ENCODE measurements around the gene PARK7.
"Not testable (repeated sequence)": the region's sequence is repeated elsewhere in the genome, so short reads cannot be mapped to it uniquely, and the experiment has no call there.

PARK7 gene

DNA sequence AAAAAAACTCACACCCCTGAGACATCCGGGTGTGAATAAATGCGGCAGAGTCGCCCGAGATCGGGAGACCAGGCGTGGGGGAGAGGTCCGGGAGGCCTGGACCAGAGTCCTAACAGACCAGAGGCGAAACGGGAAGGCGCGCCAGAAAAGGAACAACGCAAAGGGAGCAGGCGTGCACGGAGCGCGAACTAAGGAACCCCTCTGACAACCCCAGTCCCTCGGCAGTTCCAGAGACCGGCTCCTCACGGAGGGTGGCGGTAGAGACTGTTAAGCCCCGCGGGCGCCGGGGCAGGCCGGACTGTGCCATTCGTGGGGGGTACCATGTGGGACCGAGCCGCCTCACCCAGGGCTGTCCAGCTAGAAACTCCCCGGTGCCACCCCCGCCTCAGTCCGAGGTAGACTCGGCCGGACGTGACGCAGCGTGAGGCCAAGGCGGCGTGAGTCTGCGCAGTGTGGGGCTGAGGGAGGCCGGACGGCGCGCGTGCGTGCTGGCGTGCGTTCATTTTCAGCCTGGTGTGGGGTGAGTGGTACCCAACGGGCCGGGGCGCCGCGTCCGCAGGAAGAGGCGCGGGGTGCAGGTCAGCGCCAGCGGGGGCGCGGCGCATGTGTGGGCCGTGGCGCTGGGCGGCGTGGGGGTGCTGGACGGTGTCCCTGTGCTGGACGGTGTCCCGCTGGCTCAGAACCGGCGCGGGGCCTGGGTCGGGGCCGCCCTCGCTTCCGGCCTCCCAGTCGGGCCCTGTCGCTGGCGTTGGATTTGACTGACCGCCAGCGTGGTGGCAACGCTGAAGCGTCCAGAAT is at the start of gene PARK7:
Gene PARK7 (plus strand): TSS at position 496 of the 798 bp plus-strand sequence. CDS start 1,075 bp downstream, outside the sequence.
- peak; percentile 98 to 100 for DNase-seq

DNA sequence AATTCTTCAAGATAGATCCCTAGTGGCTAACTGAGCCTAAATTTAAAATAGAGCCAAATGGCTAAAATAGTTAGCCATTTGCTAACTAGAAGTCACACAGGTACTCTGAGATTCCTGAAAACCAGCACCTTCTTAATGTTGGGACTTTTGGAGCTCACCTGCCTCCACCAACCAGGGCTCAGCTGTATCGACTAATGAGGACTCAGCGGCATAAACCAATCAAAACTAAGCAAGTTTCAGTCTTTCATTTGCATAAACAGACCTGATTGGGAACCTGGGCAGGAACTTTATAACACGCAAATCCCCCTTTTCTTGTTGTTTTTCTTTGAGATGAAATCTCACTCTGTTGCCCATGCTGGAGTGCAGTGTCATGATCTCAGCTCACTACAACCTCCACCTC is 49.4 kb upstream of the PARK7 start:
- no peak for DNase-seq

DNA sequence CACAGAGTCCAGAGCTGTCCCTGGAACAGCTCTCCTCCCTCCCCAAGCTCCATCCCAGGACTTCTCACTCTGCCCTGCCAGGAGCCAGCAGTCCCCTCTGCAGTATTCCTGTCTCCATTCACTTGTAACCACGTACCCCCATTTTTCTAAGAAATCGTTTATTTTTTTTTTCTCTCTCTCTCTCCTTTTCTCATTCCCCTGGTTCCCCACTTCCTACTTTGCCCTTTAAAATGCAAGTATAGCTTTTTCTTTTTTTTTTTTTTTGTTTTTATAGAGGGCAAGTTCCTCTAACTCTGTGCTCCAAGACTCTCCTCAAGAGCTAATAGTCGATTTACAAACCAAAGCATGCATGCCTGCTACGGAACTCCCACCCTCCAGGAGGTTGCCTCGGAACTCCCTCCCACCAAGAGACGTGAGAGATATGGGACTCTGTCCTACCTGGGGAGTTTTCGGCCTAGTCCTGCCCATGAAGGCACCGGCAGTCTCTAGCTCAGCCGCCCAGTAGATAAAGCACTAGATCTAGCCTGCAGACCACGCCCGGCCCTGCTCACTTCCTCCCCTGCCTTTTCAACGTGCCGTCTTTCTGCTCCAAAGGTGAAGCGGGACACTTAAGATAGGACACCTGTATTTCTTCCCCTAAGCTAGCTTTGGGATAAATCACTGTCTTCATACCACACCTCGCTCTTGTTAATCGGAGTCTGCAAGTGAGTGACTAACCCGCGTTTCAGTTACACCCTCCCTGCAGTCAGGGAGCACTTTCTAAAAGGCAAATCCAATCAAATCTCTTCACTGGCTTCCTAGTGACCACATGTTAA is 48.6 kb upstream of the PARK7 start:
- no peak for DNase-seq

DNA sequence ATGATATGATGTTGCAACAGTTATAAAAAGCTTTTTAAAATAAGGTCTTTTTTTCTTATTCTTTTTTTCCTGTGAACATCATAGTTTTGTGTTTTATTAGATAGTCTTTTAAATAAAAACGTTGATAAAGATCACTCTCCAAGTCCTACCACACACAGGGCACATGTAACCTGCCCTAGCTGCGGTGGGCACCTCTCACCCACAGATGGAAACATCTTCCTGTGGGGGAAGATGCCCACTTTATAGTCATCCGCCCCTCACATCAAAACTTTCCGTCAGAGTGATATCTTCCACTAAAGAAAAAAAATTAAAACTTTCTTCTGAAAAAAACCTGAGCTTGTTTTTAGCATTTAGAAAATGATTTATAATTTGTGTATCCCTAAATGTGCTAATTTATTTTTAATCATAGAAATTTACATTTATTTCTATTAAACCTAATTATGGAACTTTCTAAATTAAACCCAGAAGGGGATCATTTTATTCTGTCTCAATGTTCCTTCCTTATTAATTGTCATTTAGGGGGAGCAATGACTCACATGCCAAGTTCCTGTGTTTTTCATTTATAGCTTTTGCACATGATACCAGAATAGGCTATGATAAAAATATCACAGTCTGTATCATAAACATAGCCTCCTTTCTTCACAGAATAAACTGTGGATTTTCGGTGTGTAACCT is 45.5 kb upstream of the PARK7 start:
- no peak for DNase-seq

DNA sequence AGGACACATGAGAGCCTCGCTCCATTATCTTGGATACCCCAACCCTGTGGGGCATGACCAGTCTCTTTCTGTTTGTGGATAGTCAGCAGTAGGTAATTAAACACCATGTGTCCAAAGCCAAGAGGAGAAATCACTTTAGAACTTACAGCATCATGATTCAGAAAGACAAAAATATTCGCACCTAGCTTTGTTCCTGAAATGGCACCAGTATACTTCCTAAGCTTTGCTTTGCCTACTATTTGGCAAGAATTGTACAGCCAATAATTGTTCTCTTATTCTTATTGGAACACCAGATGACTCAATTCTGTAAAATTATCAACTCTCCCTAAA is 45.0 kb upstream of the PARK7 start:
- no peak for DNase-seq

DNA sequence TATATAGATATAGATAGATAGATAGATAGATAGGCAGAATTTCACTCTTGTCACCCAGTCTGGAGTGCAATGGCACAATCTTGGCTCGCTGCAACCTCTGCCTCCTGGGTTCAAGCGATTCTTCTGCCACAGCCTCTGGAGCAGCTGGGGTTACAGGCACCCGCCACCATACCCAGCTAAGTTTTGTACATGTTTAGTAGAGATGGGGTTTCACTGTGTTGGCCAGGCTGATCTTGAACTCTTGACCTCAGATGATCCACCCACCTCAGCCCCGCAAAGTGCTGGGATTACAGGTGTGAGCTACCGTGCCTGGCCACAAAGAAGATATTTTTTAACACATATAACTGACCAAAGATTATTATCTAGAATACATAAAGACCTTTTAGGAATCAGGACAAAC is 43.5 kb upstream of the PARK7 start:
- not testable (repeated sequence) for DNase-seq

DNA sequence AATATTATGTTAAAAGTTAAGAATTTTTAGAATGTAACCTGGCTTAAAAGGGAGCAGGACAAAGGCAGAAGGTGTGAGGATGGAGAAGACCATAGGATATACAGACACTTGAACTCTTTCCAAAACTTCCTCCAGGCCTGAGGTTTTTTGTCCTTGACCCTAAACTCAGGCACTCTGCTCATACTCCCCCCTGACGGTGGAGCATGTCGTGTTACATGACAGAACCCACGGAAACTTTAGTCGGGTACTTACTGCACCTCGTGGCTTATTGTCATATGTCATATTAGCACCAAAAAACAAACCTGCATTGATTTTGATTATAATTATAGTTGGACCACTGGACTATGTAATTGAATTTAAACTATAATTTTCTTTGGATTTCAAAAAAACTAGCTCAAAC is 41.6 kb upstream of the PARK7 start:
- no peak for DNase-seq

DNA sequence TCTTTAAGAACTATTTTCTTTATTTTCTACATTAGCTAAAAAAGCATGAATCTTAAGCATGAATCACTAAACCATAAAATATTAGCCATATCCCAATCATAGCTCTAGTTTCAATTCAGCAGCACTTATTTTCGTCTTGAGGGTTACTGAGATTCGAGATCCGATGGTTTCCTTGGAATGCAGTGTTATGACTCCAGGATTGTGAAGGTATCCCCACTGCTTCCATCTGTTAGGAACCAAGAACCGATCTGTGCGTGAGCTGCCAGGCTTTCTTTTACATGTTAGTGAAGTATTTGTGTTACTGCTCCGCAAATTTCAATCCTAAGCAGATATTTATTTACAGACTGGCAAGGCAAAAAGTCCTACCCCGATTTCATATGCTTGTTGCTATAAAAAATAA is 39.7 kb upstream of the PARK7 start:
- no peak for DNase-seq

DNA sequence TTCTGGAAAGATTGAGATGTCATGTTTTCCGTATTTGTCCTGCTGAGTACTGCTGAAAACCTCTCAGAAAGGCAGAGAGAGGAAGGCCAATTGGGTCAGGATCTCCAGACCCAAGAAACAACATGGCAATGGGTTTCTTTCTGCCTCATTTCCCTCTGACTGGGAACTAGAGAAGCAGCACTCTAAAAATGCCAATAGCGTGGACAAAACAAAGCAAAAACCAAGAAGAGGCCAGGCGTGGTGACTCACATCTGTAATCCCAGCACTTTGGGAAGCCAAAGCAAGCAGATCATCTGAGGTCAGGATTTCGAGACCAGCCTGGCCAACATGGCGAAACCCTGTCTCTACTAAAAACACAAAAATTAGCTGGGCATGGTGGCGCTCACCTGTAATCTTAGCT is 39.2 kb upstream of the PARK7 start:
- no peak for DNase-seq

DNA sequence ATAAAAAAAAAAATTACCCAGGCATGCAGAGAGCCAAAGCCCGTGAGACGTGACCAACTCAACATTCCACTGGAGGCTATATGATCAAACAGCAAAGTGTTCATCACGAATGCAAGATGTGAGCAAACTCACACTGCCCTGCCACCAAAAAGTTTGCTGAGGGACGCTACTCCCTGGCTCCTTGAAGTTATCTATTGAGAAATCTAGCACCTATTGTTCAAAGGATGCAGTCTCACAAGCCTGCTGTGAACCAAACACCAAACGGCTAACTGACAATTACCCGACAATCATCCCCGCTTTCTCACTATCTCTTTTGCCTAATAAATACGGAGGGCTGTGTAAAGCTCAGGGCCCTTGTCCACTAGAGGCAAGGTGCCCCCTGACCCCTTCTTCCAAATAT is 34.5 kb upstream of the PARK7 start:
- DNase-seq, result not testable (repeated sequence)

DNA sequence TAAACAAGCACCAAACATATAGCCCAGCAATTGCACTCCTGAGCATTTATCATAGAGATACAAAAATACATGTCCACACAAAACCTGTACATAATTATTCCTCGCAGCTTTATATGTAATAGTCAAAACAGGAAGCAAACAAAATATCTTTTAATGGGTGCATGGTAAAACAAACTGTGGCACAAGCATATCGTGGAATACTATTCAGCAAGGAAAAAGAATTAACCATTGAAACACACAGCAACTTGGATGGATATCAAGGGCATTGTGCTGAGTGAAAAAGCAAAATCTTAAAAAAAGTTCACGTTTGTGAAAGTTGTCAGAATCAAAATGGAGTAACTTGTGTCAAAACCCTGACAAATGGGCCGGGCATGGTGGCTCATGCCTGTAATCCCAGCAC is 33.3 kb upstream of the PARK7 start:
- DNase-seq, result no peak

DNA sequence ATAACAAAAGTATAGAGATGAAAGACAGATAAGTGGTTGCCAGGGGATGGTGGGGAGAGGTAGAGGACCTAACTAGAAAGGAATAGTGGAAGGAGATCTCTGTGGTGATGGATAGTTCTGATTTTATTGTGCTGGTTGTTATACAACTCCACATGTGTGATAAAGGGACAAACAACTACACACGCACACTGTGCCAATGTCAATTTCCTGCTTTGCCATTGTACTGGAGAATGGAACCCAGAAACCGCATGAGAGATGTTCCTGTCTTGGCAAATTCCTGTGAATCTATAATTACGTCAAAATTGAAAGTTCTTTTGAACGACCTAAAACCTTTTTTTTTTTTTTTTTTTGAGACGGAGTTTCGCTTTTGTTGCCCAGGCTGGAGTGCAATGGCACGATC is 31.9 kb upstream of the PARK7 start:
- DNase-seq, result no peak

DNA sequence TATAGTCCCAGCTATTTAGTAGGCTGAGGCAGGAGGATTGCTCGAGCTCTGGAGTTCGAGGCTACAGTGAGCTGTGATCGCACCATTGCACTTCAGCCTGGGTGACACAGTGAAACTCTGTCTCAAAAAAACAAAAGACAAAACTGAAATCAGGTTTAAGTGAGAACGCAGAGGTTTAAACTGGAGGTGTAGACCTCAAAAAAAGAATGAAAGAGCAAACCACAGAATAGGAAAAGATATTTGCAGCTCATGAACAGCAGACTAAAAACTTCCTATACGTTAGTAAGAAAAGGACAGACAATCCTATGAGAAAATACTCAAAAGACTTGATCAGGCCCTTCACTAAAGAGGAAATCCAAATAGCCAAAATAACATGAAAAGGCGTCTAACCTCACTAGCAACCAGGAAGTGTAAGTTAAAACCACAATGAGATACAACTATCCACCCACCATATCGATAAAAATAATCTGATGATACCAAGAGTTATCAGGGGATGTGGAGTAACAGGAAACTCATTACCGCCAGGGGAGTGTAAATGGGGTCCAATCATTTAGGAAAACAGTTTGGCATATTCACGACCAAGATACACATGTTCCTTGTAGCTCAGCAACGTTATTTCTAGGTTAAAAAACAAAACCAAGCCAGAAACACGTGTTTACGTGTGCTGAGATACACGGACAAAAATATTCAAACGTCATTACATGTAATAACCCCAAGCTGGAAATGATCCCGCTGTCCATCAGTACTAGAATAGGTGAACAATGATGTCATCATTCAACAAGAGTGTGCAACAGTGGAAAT is 30.7 kb upstream of the PARK7 start:
- no peak for DNase-seq

DNA sequence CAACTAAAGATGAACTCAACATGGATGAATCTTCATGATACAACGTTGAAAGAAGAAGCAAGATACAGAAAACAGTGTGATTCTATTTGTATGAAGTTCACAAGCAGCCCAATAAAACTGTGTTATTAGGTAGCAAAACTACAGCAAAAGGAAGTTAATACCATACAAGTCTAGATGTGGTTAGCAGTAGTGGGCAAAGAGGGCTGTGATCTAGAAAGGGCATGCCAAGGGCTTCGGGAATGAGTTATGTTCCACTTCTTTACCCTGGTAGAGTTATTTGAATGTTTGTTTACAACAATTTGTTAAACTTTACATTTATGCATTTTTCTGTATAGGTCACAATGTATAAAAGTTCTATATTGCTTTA is 30.1 kb upstream of the PARK7 start:
- no peak for DNase-seq

DNA sequence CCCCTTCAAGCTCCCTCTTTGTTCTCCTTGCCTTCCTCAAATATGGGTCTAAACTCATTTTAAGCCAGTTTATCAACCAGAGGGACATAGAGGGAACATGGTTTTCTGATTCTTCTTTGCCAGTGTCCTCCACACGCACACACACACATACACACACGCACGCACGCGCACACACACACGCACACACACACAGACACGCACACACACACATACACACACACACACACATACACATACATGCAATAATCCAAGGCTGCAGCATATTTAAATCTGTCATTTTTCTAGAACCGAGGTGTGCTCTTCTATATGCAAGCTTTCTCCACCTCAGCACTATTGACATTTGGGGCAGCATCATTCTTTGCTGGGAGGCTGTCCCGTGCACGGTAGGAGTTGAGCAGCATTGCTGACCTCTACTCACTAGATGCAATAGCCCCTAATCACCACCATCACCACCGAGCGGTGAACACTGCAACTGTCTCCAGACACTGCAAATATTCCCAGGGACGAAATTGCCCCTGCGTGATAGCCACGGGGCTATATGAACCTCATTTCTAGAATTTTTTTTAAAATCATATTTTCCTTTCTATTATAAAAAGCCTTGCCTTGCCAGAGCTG is 28.9 kb upstream of the PARK7 start:
- DNase-seq, result no peak

DNA sequence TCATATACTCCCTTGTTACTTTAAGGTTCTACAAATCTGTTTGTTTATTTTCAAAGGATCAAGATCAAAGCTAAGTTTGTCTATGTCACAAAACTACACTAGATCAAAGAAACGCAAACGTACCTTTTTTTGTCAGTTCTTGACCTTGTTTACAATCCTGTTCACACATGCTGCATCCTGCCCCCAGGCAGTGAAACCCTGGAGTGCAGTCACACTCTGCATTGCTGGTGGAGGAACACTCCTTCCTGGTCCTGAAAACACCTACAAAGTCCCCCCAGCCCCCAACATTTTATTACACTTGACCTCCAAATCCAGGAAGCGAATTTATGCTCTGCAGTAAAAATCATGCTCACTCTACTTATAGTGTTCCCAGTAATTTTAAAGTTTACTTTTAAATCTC is 23.4 kb upstream of the PARK7 start:
- DNase-seq, result no peak

DNA sequence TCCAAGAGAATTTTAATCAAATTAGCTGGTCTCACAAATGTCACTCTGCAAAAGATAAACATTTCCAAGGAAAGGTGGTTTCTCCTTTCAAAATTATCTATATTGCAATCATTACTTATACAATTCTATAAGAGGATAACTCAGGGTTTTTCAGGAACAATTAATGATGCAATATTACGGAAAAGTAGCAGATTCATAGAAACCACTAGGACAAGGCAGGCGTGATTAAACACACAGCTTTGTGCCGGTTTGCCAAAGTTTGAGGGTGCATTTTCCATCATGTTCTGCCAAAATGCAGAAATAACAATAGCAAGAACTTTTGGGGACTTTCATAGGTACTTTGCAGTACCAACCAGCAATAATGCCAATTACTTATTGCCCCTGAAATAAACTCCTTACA is 21.5 kb upstream of the PARK7 start:
- no peak for DNase-seq

DNA sequence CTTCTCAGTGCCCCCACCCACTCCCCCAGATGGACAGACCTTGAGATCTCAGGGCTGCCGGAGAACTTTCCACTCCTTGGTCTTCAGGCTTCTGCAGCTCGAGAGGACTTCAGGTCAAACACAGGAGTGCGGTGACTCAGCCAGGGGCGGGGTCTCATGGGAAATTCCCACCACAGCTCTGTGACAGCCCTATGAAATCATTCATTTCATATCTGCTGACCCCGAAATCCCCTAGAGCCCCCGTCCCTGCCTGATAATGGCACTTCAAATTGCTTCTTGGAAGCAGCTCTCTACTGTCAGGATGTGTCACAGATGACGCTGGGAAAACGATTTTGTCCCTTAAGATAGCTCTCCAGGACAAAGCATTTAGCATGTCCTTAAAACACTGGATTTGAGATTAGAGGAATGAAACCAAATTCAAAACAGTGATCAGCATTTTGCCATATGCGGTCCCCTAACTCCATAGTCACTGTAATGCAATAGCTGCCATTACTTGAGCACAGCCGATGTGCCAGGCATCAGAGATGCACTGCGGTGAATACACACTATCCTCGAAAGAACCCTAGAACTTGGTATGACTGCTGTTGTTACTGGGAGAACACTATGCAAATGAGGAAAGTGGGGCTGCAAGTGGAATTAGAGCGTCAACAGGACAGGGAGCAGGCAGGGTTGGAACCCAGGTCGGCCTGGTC is 20.6 kb upstream of the PARK7 start, which contains the start of gene TNFRSF9:
Gene TNFRSF9 (minus strand): TSS at position 95 of the 692 bp plus-strand sequence. CDS start 845 bp downstream, outside the sequence.
- no peak for DNase-seq

DNA sequence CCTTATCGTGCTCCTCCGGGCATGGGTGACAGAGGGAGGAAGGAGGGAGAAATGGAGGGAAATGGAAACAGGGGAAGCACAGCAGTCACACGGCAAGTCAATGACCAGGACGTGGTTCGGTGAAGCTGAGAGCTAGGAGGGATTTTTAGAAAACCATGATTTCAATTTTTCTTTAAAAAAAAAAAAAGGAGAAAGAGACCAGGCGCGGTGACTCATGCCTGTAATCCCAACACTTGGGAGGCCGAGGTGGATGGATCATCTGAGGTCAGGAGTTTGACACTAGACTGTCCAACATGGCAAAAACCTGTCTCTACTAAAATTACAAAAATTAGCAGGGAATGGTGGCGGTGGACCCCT is 20.1 kb upstream of the PARK7 start:
- DNase-seq, result no peak

DNA sequence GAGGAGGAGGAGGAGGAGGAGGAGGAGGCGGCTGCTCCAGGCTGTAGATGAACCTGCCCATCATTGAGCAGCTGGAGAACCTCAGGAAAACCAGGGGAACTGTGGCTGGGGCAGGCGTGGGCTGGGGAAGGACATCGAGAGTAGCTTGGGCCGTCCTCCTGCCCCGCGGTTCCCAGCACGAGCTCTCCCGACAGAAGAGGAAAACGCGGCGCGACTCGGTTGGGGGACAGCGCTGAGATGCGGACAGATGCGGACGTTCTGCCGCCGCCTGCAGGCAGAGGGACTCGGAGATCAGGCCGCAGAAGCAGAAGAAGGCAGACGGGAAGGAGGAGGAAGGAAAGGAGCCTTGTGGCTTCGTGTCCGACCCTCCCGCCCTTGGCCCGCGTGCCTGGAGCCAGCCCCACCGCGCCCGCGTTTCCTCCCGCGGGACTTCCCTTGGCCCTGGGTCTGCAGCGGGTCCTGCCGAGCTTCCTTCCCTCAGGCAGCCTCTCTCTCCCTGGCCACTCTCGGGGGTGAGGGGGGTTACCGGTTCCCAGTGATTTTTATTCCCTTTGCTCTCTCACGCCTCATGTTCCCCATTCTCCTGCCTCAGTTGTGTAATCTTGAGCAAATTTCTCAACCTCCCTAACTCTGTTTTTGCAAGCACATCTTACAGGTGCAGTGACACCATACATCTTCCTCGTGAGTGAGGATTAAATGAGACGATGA is 19.1 kb upstream of the PARK7 start:
- DNase-seq, result no peak

DNA sequence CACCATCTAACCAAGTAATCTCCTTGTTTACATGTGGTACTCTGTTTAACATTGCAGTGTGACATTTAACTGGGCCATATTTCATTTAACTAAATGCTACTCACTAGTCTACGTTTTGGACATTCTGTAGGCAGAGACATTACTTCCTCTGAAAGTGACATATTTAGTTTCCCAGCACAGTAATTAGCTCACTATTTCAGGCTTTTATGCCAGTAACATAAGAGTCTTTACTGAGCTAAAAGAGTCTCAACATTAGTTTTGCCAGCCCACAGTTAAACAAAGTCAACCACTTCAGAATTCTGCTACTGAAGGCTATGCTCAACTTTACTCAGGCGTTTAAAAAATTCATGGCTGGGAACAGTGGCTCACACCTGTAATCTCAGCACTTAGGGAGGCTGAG is 18.3 kb upstream of the PARK7 start:
- DNase-seq, result no peak
